AG10803 (cell line): Measurements from ENCODE around the gene AP2A2.
"Not testable (repeated sequence)": the region's sequence is repeated elsewhere in the genome, so short reads cannot be mapped to it uniquely, and the experiment has no call there.

Experiments
- DNase-seq: peaks from one replicate; pipeline ENCODE4 v3.0.0; 2010; ENCODE audit warnings: low read depth
- H3K4me3 ChIP-seq: 2 replicates; pipeline ENCODE4 v1.5.1; 2011; ENCODE audit warnings: mild to moderate bottlenecking, low read length, control low read depth
- TF ChIP-seq, protein P1 (sequence below): conservative IDR thresholded peaks from 2 replicates; pipeline ENCODE4 v1.5.1; 2011; ENCODE audit warnings: mild to moderate bottlenecking, low read length, control low read depth, inconsistent platforms

Gene AP2A2

DNA sequence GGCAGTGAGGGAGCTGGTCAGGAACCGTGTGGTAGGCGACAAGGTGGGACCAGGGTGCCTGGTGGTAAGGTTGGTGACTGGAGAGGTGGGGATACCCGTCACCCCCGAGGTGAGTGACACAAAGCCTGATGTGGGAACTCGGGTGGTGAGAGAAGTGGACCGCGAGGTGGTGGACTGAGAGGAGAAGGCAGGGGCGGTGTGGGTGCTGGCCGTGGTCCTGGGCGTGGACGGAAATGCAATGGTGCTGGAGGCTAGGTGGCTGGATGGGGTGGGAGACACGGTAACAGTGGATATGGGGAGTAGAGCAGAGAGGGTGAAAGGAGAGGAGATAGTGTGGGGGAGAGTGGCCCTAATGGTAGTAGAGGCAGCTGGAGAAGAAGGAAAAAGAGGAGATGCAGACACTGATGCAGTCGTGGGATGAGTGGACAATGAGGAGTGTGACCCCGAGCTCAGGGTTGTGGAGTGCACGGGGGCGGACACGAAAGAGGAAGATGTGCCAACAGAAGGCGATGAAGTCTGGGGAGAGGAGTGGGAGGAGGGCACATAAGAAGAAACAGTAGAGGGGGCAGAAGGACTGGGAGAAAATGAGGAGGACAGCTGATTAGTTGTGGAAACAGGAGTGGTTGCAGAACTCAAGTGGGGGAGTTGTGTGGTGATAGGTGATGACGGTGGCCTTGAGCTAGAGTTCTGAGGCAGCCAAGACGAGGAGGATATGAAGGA is 90.3 kb downstream of the AP2A2 start:
- no peak for DNase-seq
- H3K4me3 ChIP-seq: no peak overlapping the region
- TF ChIP-seq, protein P1, sequence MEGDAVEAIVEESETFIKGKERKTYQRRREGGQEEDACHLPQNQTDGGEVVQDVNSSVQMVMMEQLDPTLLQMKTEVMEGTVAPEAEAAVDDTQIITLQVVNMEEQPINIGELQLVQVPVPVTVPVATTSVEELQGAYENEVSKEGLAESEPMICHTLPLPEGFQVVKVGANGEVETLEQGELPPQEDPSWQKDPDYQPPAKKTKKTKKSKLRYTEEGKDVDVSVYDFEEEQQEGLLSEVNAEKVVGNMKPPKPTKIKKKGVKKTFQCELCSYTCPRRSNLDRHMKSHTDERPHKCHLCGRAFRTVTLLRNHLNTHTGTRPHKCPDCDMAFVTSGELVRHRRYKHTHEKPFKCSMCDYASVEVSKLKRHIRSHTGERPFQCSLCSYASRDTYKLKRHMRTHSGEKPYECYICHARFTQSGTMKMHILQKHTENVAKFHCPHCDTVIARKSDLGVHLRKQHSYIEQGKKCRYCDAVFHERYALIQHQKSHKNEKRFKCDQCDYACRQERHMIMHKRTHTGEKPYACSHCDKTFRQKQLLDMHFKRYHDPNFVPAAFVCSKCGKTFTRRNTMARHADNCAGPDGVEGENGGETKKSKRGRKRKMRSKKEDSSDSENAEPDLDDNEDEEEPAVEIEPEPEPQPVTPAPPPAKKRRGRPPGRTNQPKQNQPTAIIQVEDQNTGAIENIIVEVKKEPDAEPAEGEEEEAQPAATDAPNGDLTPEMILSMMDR: no peak

DNA sequence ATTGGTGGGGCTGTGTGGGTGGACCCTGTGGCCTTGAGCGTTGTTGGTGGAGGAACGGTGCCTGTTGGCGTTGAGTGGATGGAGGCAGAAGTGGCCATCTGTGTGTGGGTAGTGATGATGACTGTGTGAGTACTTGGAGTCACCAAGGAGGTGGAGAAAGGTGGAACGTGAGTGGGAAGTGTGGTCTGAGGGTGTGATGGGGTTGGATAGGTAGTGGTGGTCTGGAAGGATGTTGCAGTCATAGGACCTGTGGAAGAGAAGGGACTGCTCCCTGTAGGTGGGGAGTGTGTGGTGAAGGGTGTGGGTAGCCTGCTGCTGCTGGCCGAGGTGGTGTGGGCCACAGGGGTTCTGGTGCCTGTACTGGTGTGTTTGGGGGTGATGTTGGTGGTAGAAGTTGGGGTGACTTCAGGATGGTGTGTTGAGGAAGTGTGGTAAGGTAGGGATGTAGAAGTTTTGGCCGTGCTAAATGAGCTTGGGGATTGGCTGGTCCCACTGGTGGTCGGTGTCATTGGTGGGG is 91.0 kb downstream of the AP2A2 start:
- H3K4me3 ChIP-seq, DNase-seq: not testable (repeated sequence)

DNA sequence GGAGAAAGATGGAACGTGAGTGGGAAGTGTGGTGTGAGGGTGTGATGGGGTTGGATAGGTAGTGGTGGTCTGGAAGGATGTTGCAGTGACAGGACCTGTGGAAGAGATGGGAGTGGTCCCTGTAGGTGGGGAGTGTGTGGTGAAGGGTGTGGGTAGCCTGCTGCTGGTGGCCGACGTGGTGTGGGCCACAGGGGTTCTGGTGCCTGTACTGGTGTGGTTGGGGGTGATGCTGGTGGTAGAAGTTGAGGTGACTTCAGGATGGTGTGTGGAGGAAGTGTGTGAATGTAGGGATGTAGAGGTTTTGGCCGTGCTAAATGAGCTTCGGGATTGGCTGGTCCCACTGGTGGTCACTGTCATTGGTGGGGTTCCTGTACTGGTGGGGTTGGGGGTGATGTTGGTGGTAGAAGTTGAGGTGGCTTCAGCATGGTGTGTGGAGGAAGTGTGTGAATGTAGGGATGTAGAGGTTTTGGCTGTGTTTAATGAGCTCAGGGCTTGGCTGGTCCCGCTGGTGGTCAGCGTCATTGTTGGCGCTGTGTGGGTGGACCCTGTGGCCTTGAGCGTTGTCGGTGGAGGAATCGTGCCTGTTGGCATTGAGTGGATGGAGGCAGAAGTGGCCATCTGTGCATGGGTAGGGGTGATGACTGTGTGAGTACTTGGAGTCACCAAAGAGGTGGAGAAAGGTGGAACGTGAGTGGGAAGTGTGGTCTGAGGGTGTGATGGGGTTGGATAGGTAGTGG is 91.8 kb downstream of the AP2A2 start:
- DNase-seq: no peak
- H3K4me3 ChIP-seq: no peak overlapping the region
- TF ChIP-seq, protein P1: no peak

DNA sequence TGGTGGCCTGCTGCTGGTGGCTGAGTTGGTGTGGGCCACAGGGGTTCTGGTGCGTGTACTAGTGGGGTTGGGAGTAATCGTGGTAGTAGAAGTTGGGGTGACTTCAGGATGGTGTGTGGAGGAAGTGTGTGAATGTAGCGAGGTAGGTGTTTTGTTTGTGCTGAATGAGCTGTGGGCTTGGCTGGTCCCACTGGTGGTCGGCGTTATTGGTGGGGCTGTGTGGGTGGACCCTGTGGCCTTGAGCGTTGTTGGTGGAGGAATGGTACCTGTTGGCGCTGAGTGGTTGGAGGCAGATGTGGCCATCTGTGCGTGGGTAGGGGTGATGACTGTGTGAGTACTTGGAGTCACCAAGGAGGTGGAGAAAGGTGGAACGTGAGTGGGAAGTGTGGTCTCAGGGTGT is 92.4 kb downstream of the AP2A2 start:
- DNase-seq: no peak
- TF ChIP-seq, protein P1: no peak
- no peak overlapping the region for H3K4me3 ChIP-seq

DNA sequence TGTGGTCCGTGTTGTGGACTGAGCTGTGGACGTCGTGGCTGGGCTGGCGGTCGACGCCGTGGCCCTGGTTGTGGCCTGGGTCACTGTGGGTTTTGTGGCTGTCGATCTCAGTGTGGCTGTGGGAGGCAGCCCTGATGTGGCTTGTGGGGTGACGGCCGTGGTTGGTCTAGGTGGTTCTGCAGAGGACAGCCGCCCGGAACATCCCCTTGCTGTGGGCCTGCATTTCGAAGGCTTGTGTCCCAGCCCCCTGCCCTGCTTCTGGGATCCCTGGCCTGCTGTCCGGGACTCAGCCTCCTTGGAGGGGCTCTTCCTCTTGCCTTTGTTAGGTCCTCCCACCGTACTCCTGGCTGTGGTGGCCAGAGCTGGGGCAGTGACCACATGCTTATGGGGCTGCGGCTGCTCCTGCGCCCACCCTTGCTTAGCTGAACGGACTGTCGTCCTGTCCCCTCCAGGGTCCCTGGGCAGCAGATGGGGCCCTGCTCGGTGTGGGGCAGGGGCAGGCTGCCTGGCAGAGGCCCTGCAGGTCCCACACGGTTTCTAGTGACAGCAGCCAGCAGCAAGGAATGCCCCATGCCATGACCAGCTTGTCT is 93.7 kb downstream of the AP2A2 start:
- TF ChIP-seq, protein P1: no peak
- no peak overlapping the region for H3K4me3 ChIP-seq
- DNase-seq: no peak

DNA sequence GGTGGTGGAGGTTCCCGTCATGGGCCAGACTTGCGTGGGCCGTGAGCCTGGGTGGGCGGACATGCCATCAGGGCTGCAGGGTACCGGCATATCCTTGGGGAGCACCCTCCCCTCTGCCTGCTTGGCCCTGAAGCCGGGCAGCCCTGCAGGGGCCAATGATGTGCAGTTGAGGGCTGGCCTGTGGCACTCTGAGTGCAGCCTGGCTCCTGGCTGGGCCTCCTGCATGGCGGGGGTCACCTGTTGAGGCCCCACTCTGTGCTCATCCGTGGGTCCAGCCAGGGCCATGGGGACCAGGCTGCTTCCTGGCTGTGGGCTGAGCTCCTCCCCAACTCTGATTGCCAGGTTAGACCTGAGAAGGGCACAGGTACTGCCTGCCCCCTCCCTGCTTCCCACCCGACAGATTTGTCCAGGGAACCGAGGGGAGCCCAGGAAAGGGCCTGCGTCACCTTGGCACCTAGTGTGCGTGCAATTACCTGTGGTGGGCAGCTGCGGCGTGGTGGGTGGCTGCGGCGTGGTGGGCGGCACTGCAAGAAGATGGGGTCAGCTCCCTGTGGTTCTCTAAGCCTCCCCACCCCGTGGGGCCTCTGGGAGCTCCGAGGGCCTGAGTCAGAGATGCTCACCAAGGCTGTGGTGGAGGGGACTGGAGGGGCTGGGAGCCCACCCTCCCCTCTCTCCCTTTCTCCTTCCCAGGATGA is 94.7 kb downstream of the AP2A2 start:
- H3K4me3 ChIP-seq: no peak overlapping the region
- DNase-seq: no peak
- TF ChIP-seq, protein P1: no peak

DNA sequence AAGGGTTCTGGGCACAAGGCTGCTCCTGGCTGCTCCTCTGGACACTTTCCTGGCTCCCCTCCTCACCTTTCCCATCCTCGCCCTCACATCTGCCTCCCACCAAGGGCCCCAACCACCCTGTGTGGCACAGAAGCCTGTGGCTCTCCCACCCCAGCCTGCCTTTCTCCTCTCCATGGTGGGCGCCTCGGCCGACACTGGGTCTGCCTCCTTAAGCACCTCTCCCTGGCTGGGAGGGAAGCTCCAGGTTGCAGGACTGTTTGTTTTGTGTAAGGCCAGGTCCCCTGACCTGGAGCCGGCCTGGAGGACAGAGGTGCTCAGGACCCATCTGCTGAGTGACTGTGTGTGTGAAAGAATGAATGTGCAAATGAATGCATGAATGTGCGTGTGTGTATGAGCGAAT is 96.7 kb downstream of the AP2A2 start:
- TF ChIP-seq, protein P1: no peak
- H3K4me3 ChIP-seq: no peak overlapping the region
- no peak for DNase-seq
